Raji (cell line): ENCODE data around the gene CES1.

Experiments used
- POLR2A ChIP-seq: IDR thresholded peaks from 2 replicates; pipeline ENCODE4 v1.6.1; 2011; ENCODE audit warnings: low read depth, low read length, control low read depth; ENCODE audit not compliant: insufficient read depth

Gene CES1

GRCh38 chr16:55832773-55833691 is at the start of gene CES1:
Gene CES1, minus strand, starts transcription at chr16:55833096. Its CDS starts 41 bp downstream, at chr16:55833055.
- TF ChIP-seq POLR2A, result no peak

GRCh38 chr16:55876854-55877253 is 44.0 kb upstream of the CES1 start:
- no peak for TF ChIP-seq POLR2A

GRCh38 chr16:55875273-55875672 is 42.4 kb upstream of the CES1 start, which contains the start of gene CES5A:
Gene CES5A, minus strand, starts transcription at chr16:55875373. Its CDS starts 152 bp downstream, at chr16:55875221.
- no peak for TF ChIP-seq POLR2A

- no peak for TF ChIP-seq POLR2A
These were observed 40.2 kb upstream of the CES1 start for GRCh38 chr16:55873122-55873521.

- TF ChIP-seq POLR2A, result no peak
These were observed 39.2 kb upstream of the CES1 start for GRCh38 chr16:55872130-55872529.

- TF ChIP-seq POLR2A, result no peak
These were observed 38.6 kb upstream of the CES1 start for GRCh38 chr16:55871411-55872038.

- no peak for TF ChIP-seq POLR2A
These were observed 36.1 kb upstream of the CES1 start for GRCh38 chr16:55868980-55869379.

- no peak for TF ChIP-seq POLR2A
These were observed 35.2 kb upstream of the CES1 start for GRCh38 chr16:55868137-55868536.

- no peak for TF ChIP-seq POLR2A
These were observed 28.4 kb upstream of the CES1 start for GRCh38 chr16:55861288-55861687.

GRCh38 chr16:55856950-55857349 is 24.1 kb upstream of the CES1 start:
- no peak for TF ChIP-seq POLR2A

GRCh38 chr16:55853114-55853513 is 20.2 kb upstream of the CES1 start:
- no peak for TF ChIP-seq POLR2A

- no peak for TF ChIP-seq POLR2A
These were observed 16.6 kb upstream of the CES1 start for GRCh38 chr16:55849536-55849935.

- no peak for TF ChIP-seq POLR2A
These were observed 13.9 kb upstream of the CES1 start for GRCh38 chr16:55846598-55847346.

- TF ChIP-seq POLR2A, result no peak
These were observed 10.2 kb upstream of the CES1 start for GRCh38 chr16:55843105-55843395.

- TF ChIP-seq POLR2A, result no peak
These were observed 9.6 kb upstream of the CES1 start for GRCh38 chr16:55842369-55843104.
